Skeletal muscle satellite cell (primary cell): ENCODE results near the gene PXMP4.

Experiments used
- H3K27me3 ChIP-seq: 2 replicates; pipeline ENCODE4 v1.7.0; 2013; ENCODE audit warnings: low read length; ENCODE audit not compliant: control insufficient read depth, insufficient read depth
- H3K36me3 ChIP-seq: 2 replicates; pipeline ENCODE4 v1.7.0; 2013; ENCODE audit warnings: mild to moderate bottlenecking, control low read depth, low read length; ENCODE audit not compliant: insufficient read depth
- H3K4me1 ChIP-seq: 2 replicates; pipeline ENCODE4 v1.7.0; 2013; ENCODE audit warnings: low read length; ENCODE audit not compliant: control insufficient read depth, insufficient read depth
- H3K4me2 ChIP-seq: 2 replicates; pipeline ENCODE4 v1.7.0; 2013; ENCODE audit warnings: mild to moderate bottlenecking, low read length
- H3K4me3 ChIP-seq: 2 replicates; pipeline ENCODE4 v1.7.0; 2013; ENCODE audit warnings: low read length
- H3K9ac ChIP-seq: 2 replicates; pipeline ENCODE4 v1.7.0; 2013; ENCODE audit warnings: mild to moderate bottlenecking, low read depth, low read length, moderate library complexity
- H3K9me3 ChIP-seq: replicated peaks from 2 replicates; pipeline ENCODE4 v1.7.0; 2013; ENCODE audit warnings: mild to moderate bottlenecking, control low read depth, low read length

The PXMP4 gene

GRCh38 chr20:33687370-33687915, 32.7 kb downstream of the PXMP4 start:
- no peak overlapping the region for H3K9ac ChIP-seq
- no peaks in the 10 kb centered on the region for H3K27me3 ChIP-seq
- no peaks in the 10 kb centered on the region for H3K36me3 ChIP-seq
- peaks cover 23% of the 10 kb centered on the region for H3K4me1 ChIP-seq
- no peaks in the 10 kb centered on the region for H3K9me3 ChIP-seq
- no peak overlapping the region for H3K4me3 ChIP-seq
- no peak overlapping the region for H3K4me2 ChIP-seq

DNA sequence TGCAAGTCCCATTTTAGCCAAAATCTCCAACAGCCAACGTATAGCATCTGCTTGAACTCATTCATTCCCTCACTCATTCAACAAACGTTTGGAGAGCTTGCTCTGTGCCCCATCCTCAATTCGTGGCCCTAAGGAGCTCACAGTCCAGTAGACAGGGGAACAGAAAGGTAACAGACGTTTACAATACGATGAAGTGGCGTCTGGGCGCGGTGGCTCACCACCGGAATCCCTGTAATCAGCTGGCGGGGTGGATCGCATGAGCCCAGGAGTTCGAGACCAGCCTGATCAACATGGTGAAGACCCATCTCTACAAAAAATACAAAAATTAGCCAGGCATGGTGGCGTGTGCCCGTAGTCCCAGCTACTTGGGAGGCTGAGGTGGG, 33.1 kb downstream of the PXMP4 start:
- Histone ChIP-seq H3K27me3 (no peaks in the 10 kb centered on the region), H3K4me3 (peak overlapping the region; percentile 72), H3K4me1 (peaks cover 23% of the 10 kb centered on the region), H3K9me3 (no peaks in the 10 kb centered on the region), H3K36me3 (no peaks in the 10 kb centered on the region), H3K4me2 (peak overlapping the region; percentile 88), H3K9ac (no peak overlapping the region)

DNA sequence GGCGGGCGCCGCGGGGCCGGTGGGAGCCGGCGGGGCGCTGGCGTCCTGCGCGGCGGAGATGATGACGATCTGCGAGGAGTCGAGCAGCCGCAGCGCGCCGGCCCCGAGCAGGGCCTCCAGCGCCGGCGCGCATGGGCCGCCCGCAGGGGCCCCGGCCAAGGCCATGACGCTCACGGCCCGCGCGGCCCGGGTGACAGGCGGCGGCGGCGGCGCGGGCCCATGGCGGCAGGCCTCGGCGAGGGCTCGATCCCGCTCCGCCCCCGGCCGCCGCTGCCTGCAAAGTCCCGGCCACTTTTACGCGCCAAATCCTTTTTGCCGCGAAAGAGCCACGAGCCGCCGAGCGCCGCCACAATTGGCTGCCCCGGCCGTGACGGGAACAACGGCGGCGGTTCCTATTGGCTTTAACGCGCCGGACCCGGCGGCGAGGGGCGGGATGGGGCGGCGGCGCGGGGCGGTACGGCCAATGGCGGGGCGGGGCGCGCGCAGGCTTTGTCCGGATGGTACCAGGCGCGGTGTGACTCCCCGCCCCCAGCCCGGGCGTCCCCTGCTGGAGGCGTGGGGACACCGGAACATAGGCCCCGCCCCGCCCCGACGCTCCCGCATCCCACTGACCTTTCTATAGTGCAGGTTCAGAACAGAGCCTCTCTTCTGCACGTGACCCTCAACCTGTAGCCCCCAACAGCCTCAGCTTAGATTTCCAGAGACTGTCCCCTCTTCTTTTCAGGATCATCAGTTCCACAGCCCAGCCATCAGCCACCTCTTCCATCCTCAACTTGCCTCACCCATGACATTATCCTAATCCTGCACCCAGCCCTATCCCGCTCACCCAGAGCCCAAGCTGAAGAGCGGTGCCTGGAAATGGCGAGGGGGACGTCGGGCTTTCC, 33.8 kb downstream of the PXMP4 start, which contains the start of gene E2F1:
E2F1 (minus strand) TSS at position 286 of the 884 bp plus-strand sequence; CDS start at position 165, 121 bp downstream.
- H3K9me3 ChIP-seq = no peaks in the 10 kb centered on the region
- H3K27me3 ChIP-seq = no peaks in the 10 kb centered on the region
- no peaks in the 10 kb centered on the region for H3K36me3 ChIP-seq
- peak within 1 kb of the TSS; percentile 72 for H3K4me3 ChIP-seq
- H3K4me1 ChIP-seq = peaks cover 23% of the 10 kb centered on the region
- peak within 1 kb of the TSS; percentile 74 for H3K9ac ChIP-seq
- H3K4me2 ChIP-seq = peak within 1 kb of the TSS; percentile 88

GRCh38 chr20:33685328-33686099, 34.6 kb downstream of the PXMP4 start:
- Histone ChIP-seq H3K9me3 (no peaks in the 10 kb centered on the region), H3K27me3 (no peaks in the 10 kb centered on the region), H3K36me3 (no peaks in the 10 kb centered on the region), H3K9ac (peak overlapping the region; percentile 74), H3K4me1 (peaks cover 29% of the 10 kb centered on the region), H3K4me2 (peak overlapping the region; percentile 83), H3K4me3 (peak overlapping the region; percentile 69)

- H3K4me1 ChIP-seq = peaks cover 24% of the 10 kb centered on the region
- H3K36me3 ChIP-seq = peaks cover under 1% of the 10 kb centered on the region
- H3K9ac ChIP-seq = peak overlapping the region; percentile 74
- no peaks in the 10 kb centered on the region for H3K27me3 ChIP-seq
- H3K4me2 ChIP-seq = peak overlapping the region; percentile 83
- H3K4me3 ChIP-seq = peak overlapping the region; percentile 69
- no peaks in the 10 kb centered on the region for H3K9me3 ChIP-seq
Measured at GRCh38 chr20:33684533-33685327, 35.4 kb downstream of the PXMP4 start.

- no peak overlapping the region for H3K9ac ChIP-seq
- H3K4me2 ChIP-seq = no peak overlapping the region
- H3K36me3 ChIP-seq = peaks cover 5% of the 10 kb centered on the region
- no peaks in the 10 kb centered on the region for H3K9me3 ChIP-seq
- H3K4me3 ChIP-seq = no peak overlapping the region
- peaks cover 24% of the 10 kb centered on the region for H3K4me1 ChIP-seq
- no peaks in the 10 kb centered on the region for H3K27me3 ChIP-seq
Measured at GRCh38 chr20:33681728-33682353, 38.3 kb downstream of the PXMP4 start.

DNA sequence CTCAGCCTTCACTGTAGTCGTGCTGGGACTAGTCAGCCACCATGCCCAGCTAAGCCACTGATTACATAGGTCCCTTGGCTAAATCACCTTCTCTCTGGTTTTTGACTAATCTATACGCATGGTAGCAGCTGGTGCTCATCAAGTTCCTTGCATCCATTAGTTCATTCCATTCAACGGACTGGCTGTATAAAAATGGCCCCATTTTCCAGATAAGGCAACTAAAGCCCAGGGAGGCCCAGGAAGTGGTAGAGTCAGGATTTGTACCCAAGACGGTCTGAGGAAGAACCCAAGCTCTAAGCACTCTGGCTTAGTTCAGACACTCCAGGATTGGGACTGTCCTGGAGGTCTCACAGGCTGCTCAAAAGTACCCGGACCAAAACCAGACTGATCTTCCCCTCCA, 38.8 kb downstream of the PXMP4 start:
- peaks cover 5% of the 10 kb centered on the region for H3K36me3 ChIP-seq
- H3K27me3 ChIP-seq = no peaks in the 10 kb centered on the region

GRCh38 chr20:33680686-33681085, 39.4 kb downstream of the PXMP4 start:
- Histone ChIP-seq H3K27me3 (no peaks in the 10 kb centered on the region), H3K4me3 (no peak overlapping the region), H3K9me3 (no peaks in the 10 kb centered on the region), H3K4me1 (peaks cover 23% of the 10 kb centered on the region), H3K9ac (no peak overlapping the region), H3K36me3 (peaks cover 5% of the 10 kb centered on the region), H3K4me2 (no peak overlapping the region)

More for the DNA sequence above, 38.8 kb downstream of the PXMP4 start:
- Histone ChIP-seq H3K9ac (no peak overlapping the region), H3K4me2 (no peak overlapping the region), H3K9me3 (no peaks in the 10 kb centered on the region), H3K4me1 (peaks cover 20% of the 10 kb centered on the region), H3K4me3 (no peak overlapping the region)

- Histone ChIP-seq H3K9ac (no peak overlapping the region), H3K4me3 (no peak overlapping the region), H3K27me3 (no peaks in the 10 kb centered on the region), H3K4me1 (peaks cover 23% of the 10 kb centered on the region), H3K4me2 (no peak overlapping the region), H3K36me3 (peaks cover 5% of the 10 kb centered on the region), H3K9me3 (no peaks in the 10 kb centered on the region)
Measured at GRCh38 chr20:33679758-33680485, 40.2 kb downstream of the PXMP4 start.

- peaks cover 30% of the 10 kb centered on the region for H3K4me1 ChIP-seq
- no peak overlapping the region for H3K4me2 ChIP-seq
- H3K9me3 ChIP-seq = no peaks in the 10 kb centered on the region
- H3K36me3 ChIP-seq = peaks cover 5% of the 10 kb centered on the region
- no peak overlapping the region for H3K4me3 ChIP-seq
- H3K9ac ChIP-seq = no peak overlapping the region
- no peaks in the 10 kb centered on the region for H3K27me3 ChIP-seq
Measured at GRCh38 chr20:33677991-33678702, 42.0 kb downstream of the PXMP4 start.
